Hepatocyte (in vitro differentiated cells): Measurements from ENCODE around the gene RAB37. TPM values are rescaled to one million over a fixed set of nuclear protein-coding genes. Genes with fewer than 3 reads are reported as not detected.

Experiments used
- DNase-seq: peaks from one replicate; pipeline ENCODE4 v3.0.0-alpha.2; 2016; ENCODE audit warnings: low spot score
- H2AFZ ChIP-seq: fragments of 200-600 bp; sonication (generic); 2 replicates; pipeline ENCODE4 v1.6.0; 2016; ENCODE audit warnings: antibody characterized with exemption, mild to moderate bottlenecking
- H3K27ac ChIP-seq: fragments of 200-600 bp; sonication (generic); 2 replicates; pipeline ENCODE4 v1.5.1; 2016; ENCODE audit warnings: mild to moderate bottlenecking
- H3K27me3 ChIP-seq: fragments of 200-600 bp; sonication (generic); 2 replicates; pipeline ENCODE4 v1.6.1; 2016
- H3K36me3 ChIP-seq: fragments of 200-600 bp; sonication (generic); replicated peaks from 2 replicates; pipeline ENCODE4 v1.5.1; 2016; ENCODE audit warnings: low read depth; ENCODE audit not compliant: insufficient read depth
- H3K4me1 ChIP-seq: fragments of 200-600 bp; sonication (generic); 2 replicates; pipeline ENCODE4 v1.5.1; 2016; ENCODE audit warnings: mild to moderate bottlenecking, moderate library complexity; ENCODE audit not compliant: insufficient read depth
- H3K4me2 ChIP-seq: fragments of 200-600 bp; sonication (generic); 2 replicates; pipeline ENCODE4 v1.6.0; 2016
- H3K4me3 ChIP-seq: fragments of 200-600 bp; sonication (generic); 2 replicates; pipeline ENCODE4 v1.5.1; 2016; ENCODE audit warnings: mild to moderate bottlenecking
- H3K79me2 ChIP-seq: fragments of 200-600 bp; sonication (generic); 2 replicates; pipeline ENCODE4 v1.6.0; 2017; ENCODE audit warnings: mild to moderate bottlenecking
- H3K9me2 ChIP-seq: fragments of 200-600 bp; sonication (generic); replicated peaks from 2 replicates; pipeline ENCODE4 v1.6.0; 2017; ENCODE audit warnings: mild to moderate bottlenecking; ENCODE audit not compliant: insufficient read depth
- H3K9me3 ChIP-seq: fragments of 200-600 bp; sonication (generic); 2 replicates; pipeline ENCODE4 v1.5.1; 2016; ENCODE audit warnings: low read depth, mild to moderate bottlenecking
- H4K20me1 ChIP-seq: fragments of 200-600 bp; sonication (generic); 2 replicates; pipeline ENCODE4 v1.6.0; 2016; ENCODE audit warnings: mild to moderate bottlenecking; ENCODE audit not compliant: insufficient read depth, poor library complexity, severe bottlenecking
- CTCF ChIP-seq: fragments of 200-600 bp; sonication (generic); IDR thresholded peaks from 2 replicates; pipeline ENCODE4 v1.5.1; 2016; ENCODE audit warnings: antibody characterized with exemption, mild to moderate bottlenecking; ENCODE audit not compliant: poor library complexity
- EZH2 ChIP-seq: fragments of 200-600 bp; sonication (generic); IDR thresholded peaks from 2 replicates; pipeline ENCODE4 v1.6.1; 2016; ENCODE audit warnings: antibody characterized with exemption, mild to moderate bottlenecking, borderline replicate concordance
- EZH2phosphoT487 ChIP-seq: fragments of 200-600 bp; sonication (generic); IDR thresholded peaks from one replicate; pipeline ENCODE4 v1.6.1; 2018; ENCODE audit warnings: antibody characterized with exemption, mild to moderate bottlenecking, low read depth, moderate library complexity; ENCODE audit not compliant: unreplicated experiment, severe bottlenecking
- WGBS: methylation state at CpG from one replicate; pipeline ENCODE4 v1.1.6; 2016; ENCODE audit warnings: low lambda C conversion rate; ENCODE audit errors: missing lambda C conversion rate; 5-methylcytosine and 5-hydroxymethylcytosine counted together
- polyA plus RNA-seq: library from polyadenylated mRNA; unstranded; fragments of >200 nt; fragmentation: Nextera tagmentation; extraction: Ambion mirVana; gene quantifications from 2 replicates; pipeline ENCODE4 v1.2.1, GENCODE V29; 2016
- total RNA-seq: library from RNA; depleted of rRNA; stranded (reverse); fragments of >200 nt; gene quantifications from 2 replicates; pipeline ENCODE4 v1.2.3, GENCODE V29; 2014

Gene RAB37
- total and polyA plus RNA-seq, 2 experiments from 2014 or later, result 6.1 to 7.0 TPM

GRCh38 chr17:74754832-74755231, 17.8 kb downstream of the RAB37 start:
- 89% methylated on average over 3 of the region's 3 CpGs for WGBS
- H3K4me3 ChIP-seq, result no peak overlapping the region

GRCh38 chr17:74755533-74755932, 18.5 kb downstream of the RAB37 start:
- Histone ChIP-seq H3K79me2 (peaks cover 100% of the 10 kb centered on the region), H2AFZ (no peak overlapping the region), H3K9me3 (no peaks in the 10 kb centered on the region), H3K4me3 (no peak overlapping the region), H3K27ac (no peak overlapping the region), H3K36me3 (no peaks in the 10 kb centered on the region), H3K4me2 (peak overlapping the region; percentile 77), H3K4me1 (peaks cover 71% of the 10 kb centered on the region), H3K27me3 (no peaks in the 10 kb centered on the region), H3K9me2 (no peaks in the 10 kb centered on the region), H4K20me1 (peaks cover 80% of the 10 kb centered on the region)
- TF ChIP-seq EZH2phosphoT487 (no peak), EZH2 (no peak), CTCF (no peak)
- DNase-seq, result no peak
- WGBS, result 85% methylated on average over 8 of the region's 8 CpGs

More at GRCh38 chr17:74754832-74755231, 17.8 kb downstream of the RAB37 start:
- H2AFZ ChIP-seq, result no peak overlapping the region
- no peak for TF ChIP-seq EZH2
- TF ChIP-seq EZH2phosphoT487, result no peak
- no peak for TF ChIP-seq CTCF
- DNase-seq, result no peak
- H3K27ac ChIP-seq, result no peak overlapping the region
- H3K9me2 ChIP-seq, result no peaks in the 10 kb centered on the region
- no peaks in the 10 kb centered on the region for H3K9me3 ChIP-seq
- no peaks in the 10 kb centered on the region for H3K36me3 ChIP-seq
- H3K79me2 ChIP-seq, result peaks cover 100% of the 10 kb centered on the region
- H3K4me1 ChIP-seq, result peaks cover 70% of the 10 kb centered on the region
- H3K27me3 ChIP-seq, result no peaks in the 10 kb centered on the region
- H3K4me2 ChIP-seq, result no peak overlapping the region
- peaks cover 75% of the 10 kb centered on the region for H4K20me1 ChIP-seq

- 84% methylated on average over 3 of the region's 3 CpGs for WGBS
Measured at GRCh38 chr17:74756891-74757290, 19.8 kb downstream of the RAB37 start.

More at GRCh38 chr17:74756891-74757290, 19.8 kb downstream of the RAB37 start:
- Histone ChIP-seq H3K79me2 (peaks cover 100% of the 10 kb centered on the region), H3K27ac (peak overlapping the region; percentile 97), H3K4me1 (peaks cover 72% of the 10 kb centered on the region), H3K9me3 (no peaks in the 10 kb centered on the region), H3K27me3 (no peaks in the 10 kb centered on the region), H3K9me2 (no peaks in the 10 kb centered on the region), H4K20me1 (peaks cover 84% of the 10 kb centered on the region), H3K36me3 (no peaks in the 10 kb centered on the region), H2AFZ (no peak overlapping the region), H3K4me2 (peak overlapping the region; percentile 77), H3K4me3 (no peak overlapping the region)
- TF ChIP-seq EZH2 (no peak), CTCF (no peak), EZH2phosphoT487 (no peak)
- DNase-seq, result no peak
